GM12878 (cell line): ENCODE data around the gene NAT9. TPM values are rescaled to one million over a fixed set of nuclear protein-coding genes. Genes with fewer than 3 reads are reported as not detected.

Experiments used
- ATAC-seq: fragments of 200-7000 bp; cut with Tn5 transposase; 3 replicates; pipeline ENCODE4 v1.9.1; 2020; ENCODE audit warnings: mild to moderate bottlenecking, moderate library complexity
- BruUV-seq: library from RNA; stranded (reverse); fragments of 400-500 nt; replicated peaks from 2 replicates; lab custom pipeline; 2021; lab: Mats Ljungman, UMichigan
- CTCF ChIA-PET: fragments of 300-600 bp; sonication (Branson Sonifier 250); formaldehyde crosslinking; extraction: SDS; loops from one replicate; lab custom pipeline; 2021; ENCODE audit warnings: inconsistent platforms; lab: Yijun Ruan, JAX
- POLR2A ChIA-PET: fragments of 350-600 bp; formaldehyde crosslinking; extraction: SDS; loops from one replicate; lab custom pipeline; 2021; ENCODE audit warnings: inconsistent platforms; lab: Charles Lee
- RAD21 ChIA-PET: fragments of 300-600 bp; sonication (Branson Sonifier 250); formaldehyde crosslinking; loops from one replicate; lab custom pipeline; 2023; ENCODE audit warnings: antibody characterized with exemption; ENCODE audit not compliant: unreplicated experiment; lab: Charles Lee
- SMC1A ChIA-PET: fragments of 300-600 bp; sonication (Branson Sonifier 250); formaldehyde crosslinking; loops from one replicate; lab custom pipeline; 2023; ENCODE audit not compliant: unreplicated experiment, uncharacterized antibody; lab: Charles Lee
- DNase-seq: peaks from one replicate; pipeline ENCODE4 v3.0.0-alpha.2; 2011; ENCODE audit warnings: low read depth, low spot score
- FAIRE-seq: peaks from 3 replicates; lab custom pipeline; 2011; peaks lifted over from hg19 to GRCh38; lab: Jason Lieb, UNC
- H2AFZ ChIP-seq: 2 replicates; pipeline ENCODE4 v1.6.0; 2011; ENCODE audit warnings: low read depth, low read length, control low read depth; ENCODE audit not compliant: control insufficient read depth
- H3K27ac ChIP-seq: 2 replicates; pipeline ENCODE4 v1.5.1; 2011; ENCODE audit warnings: control low read depth; ENCODE audit not compliant: control insufficient read depth, insufficient read depth
- H3K27me3 ChIP-seq, 2 experiments: replicated peaks in 1 of 2; 2 replicates each; pipeline versions ENCODE4 v1.6.0 to v1.6.1; 2011; ENCODE audit warnings: low read length in 1 of 2; ENCODE audit not compliant: control insufficient read depth in 2 of 2, insufficient read depth in 2 of 2
- H3K36me3 ChIP-seq, 2 experiments: 2 replicates each; pipeline ENCODE4 v1.5.1; 2011; ENCODE audit warnings: low read length in 1 of 2; ENCODE audit not compliant: control insufficient read depth in 2 of 2, insufficient read depth in 2 of 2
- H3K4me1 ChIP-seq: 2 replicates; pipeline ENCODE4 v1.6.1; 2011; ENCODE audit warnings: mild to moderate bottlenecking, low read length, moderate library complexity, mixed read lengths; ENCODE audit not compliant: control insufficient read depth, insufficient read depth
- H3K4me2 ChIP-seq: 2 replicates; pipeline ENCODE4 v1.6.0; 2011; ENCODE audit warnings: control low read depth; ENCODE audit not compliant: control insufficient read depth, insufficient read depth
- H3K4me3 ChIP-seq: fragments of 200-600 bp; sonication (generic); 2 replicates; pipeline ENCODE4 v1.5.1; 2016
- H3K79me2 ChIP-seq: 2 replicates; pipeline ENCODE4 v1.6.0; 2011; ENCODE audit warnings: low read length; ENCODE audit not compliant: control insufficient read depth, insufficient read depth
- H3K9ac ChIP-seq: 2 replicates; pipeline ENCODE4 v1.8.0; 2011; ENCODE audit warnings: low read length, control low read depth, mixed read lengths; ENCODE audit not compliant: control insufficient read depth, insufficient read depth
- H3K9me3 ChIP-seq: replicated peaks from 3 replicates; pipeline ENCODE4 v1.5.1; 2011; ENCODE audit warnings: mild to moderate bottlenecking, low read length; ENCODE audit not compliant: control insufficient read depth, insufficient read depth
- H4K20me1 ChIP-seq: 2 replicates; pipeline ENCODE4 v1.6.0; 2011; ENCODE audit not compliant: control insufficient read depth, insufficient read depth
- ATF3 ChIP-seq: IDR thresholded peaks from 2 replicates; pipeline ENCODE4 v1.6.1; 2011; ENCODE audit warnings: low read depth, mild to moderate bottlenecking, low read length, moderate library complexity, borderline replicate concordance; ENCODE audit errors: extremely low read depth
- BHLHE40 ChIP-seq, 2 experiments: fragments of 450-650 bp in 1 of 2; IDR thresholded peaks; 2 replicates each; pipeline ENCODE4 v1.6.1; 2011 to 2017; ENCODE audit warnings: low read depth in 2 of 2, borderline replicate concordance in 1 of 2, improper control_type of control experiment in 1 of 2, low read length in 1 of 2, mild to moderate bottlenecking in 1 of 2
- CTCF ChIP-seq, 3 experiments: IDR thresholded peaks in 2 of 3; conservative IDR thresholded peaks in 1 of 3; 2 replicates each; pipeline ENCODE4 v1.5.1; 2011; ENCODE audit warnings: low read depth in 3 of 3, low read length in 3 of 3, mild to moderate bottlenecking in 3 of 3, control low read depth in 2 of 3, moderate library complexity in 2 of 3, inconsistent platforms in 1 of 3, mixed read lengths in 1 of 3; ENCODE audit not compliant: control insufficient read depth in 2 of 3, insufficient read depth in 1 of 3; ENCODE audit errors: extremely low read depth in 1 of 3
- MEF2A ChIP-seq: IDR thresholded peaks from 2 replicates; pipeline ENCODE4 v1.6.1; 2011; ENCODE audit warnings: low read depth, mild to moderate bottlenecking, low read length, moderate library complexity; ENCODE audit not compliant: insufficient read depth
- MXI1 ChIP-seq: fragments of 150-350 bp; IDR thresholded peaks from 2 replicates; pipeline ENCODE4 v1.6.1; 2011; ENCODE audit warnings: low read depth, mild to moderate bottlenecking, inconsistent platforms, low read length, improper control_type of control experiment
- PAX5 ChIP-seq: IDR thresholded peaks from 2 replicates; pipeline ENCODE4 v1.6.1; 2011; ENCODE audit warnings: low read depth, low read length, borderline replicate concordance
- RELA ChIP-seq: fragments of 450-650 bp; IDR thresholded peaks from 2 replicates; pipeline ENCODE4 v1.8.0; 2014; ENCODE audit warnings: borderline replicate concordance; ENCODE audit not compliant: partially characterized antibody
- SMAD1 ChIP-seq: fragments of 450-650 bp; IDR thresholded peaks from 2 replicates; pipeline ENCODE4 v1.6.1; 2018; ENCODE audit warnings: mild to moderate bottlenecking, low read depth; ENCODE audit not compliant: partially characterized antibody
- SMARCA5 ChIP-seq: fragments of 450-650 bp; IDR thresholded peaks from 2 replicates; pipeline ENCODE4 v1.6.1; 2017; ENCODE audit warnings: mild to moderate bottlenecking
- SPI1 ChIP-seq: IDR thresholded peaks from 2 replicates; pipeline ENCODE4 v1.6.1; 2011; ENCODE audit warnings: low read depth, mild to moderate bottlenecking, low read length, moderate library complexity, borderline replicate concordance; ENCODE audit not compliant: insufficient read depth
- TCF12 ChIP-seq: IDR thresholded peaks from 2 replicates; pipeline ENCODE4 v1.6.1; 2011; ENCODE audit warnings: low read depth, mild to moderate bottlenecking, low read length
- YBX1 ChIP-seq: fragments of 450-650 bp; IDR thresholded peaks from 2 replicates; pipeline ENCODE4 v1.6.1; 2016; ENCODE audit warnings: antibody characterized with exemption
- ZBTB33 ChIP-seq: fragments of 450-650 bp; IDR thresholded peaks from 2 replicates; pipeline ENCODE4 v1.6.1; 2017; ENCODE audit warnings: mild to moderate bottlenecking
- ZNF274 ChIP-seq: IDR thresholded peaks from one replicate; pipeline ENCODE4 v1.8.0; 2011; ENCODE audit not compliant: insufficient read length, insufficient read depth
- WGBS: methylation state at CpG from one replicate; pipeline ENCODE4 v1.1.6; 2016; ENCODE audit warnings: low lambda C conversion rate; ENCODE audit not compliant: insufficient replicate concordance, insufficient coverage; ENCODE audit errors: missing lambda C conversion rate; 5-methylcytosine and 5-hydroxymethylcytosine counted together
- in situ Hi-C: fragments of 300-500 bp; cut with MboI; formaldehyde crosslinking; loops from 9 replicates; pipeline ENCODE4 v1.14.3; 2018; ENCODE audit warnings: mixed read lengths
- intact Hi-C: fragments of 100-400 bp; cut with micrococcal nuclease; formaldehyde crosslinking; loops from one replicate; pipeline ENCODE4 v1.14.2; 2022; ENCODE audit not compliant: unreplicated experiment
- polyA plus RNA-seq, 11 experiments: library from polyadenylated mRNA; depleted of rRNA in 4 of 11; unstranded in 6 of 11; stranded (reverse) in 5 of 11; fragments of >200 nt; fragmentation: Nextera tagmentation in 4 of 11; fragmentation: Illumina TruSeq in 1 of 11; extraction: Ambion mirVana in 4 of 11; extraction: Trizol in 1 of 11; gene quantifications; 1 replicate in 1 of 11; 2 replicates in 10 of 11; pipeline versions ENCODE4 v1.2.1 to v1.2.3, GENCODE V29; 2011 to 2016; ENCODE audit warnings: inconsistent platforms in 2 of 11, missing spikeins in 2 of 11, low read depth in 1 of 11
- total RNA-seq, 4 experiments: library from RNA; depleted of rRNA in 3 of 4; stranded (reverse); fragments of >200 nt in 3 of 4; fragmentation: Illumina TruSeq in 1 of 4; extraction: Trizol in 1 of 4; gene quantifications; 2 replicates each; pipeline versions ENCODE4 v1.2.1 to v1.2.3, GENCODE V29; 2013 to 2021

Gene NAT9
- total and polyA plus RNA-seq, 10 of the 15 experiments (the other 5 are each of a cell fraction or from before 2014, with no cell fraction given) = 3.5 to 45.3 (median 27.3) TPM

- intact Hi-C loops = no loop called here
- no peak overlapping the region for H3K27ac ChIP-seq
- ATAC-seq (no peak), DNase-seq (no peak), FAIRE-seq (no peak)
- H2AFZ ChIP-seq = no peak overlapping the region
- H3K9ac ChIP-seq = no peak overlapping the region
- BruUV-seq = no TSS peak
- H3K4me3 ChIP-seq = no peak overlapping the region
- H3K36me3 ChIP-seq = peaks cover 0 to 3% of the 10 kb centered on the region in 2 experiments; a peak in 3 of 4 replicates
- no peaks in the 10 kb centered on the region for H3K79me2 ChIP-seq
- no peaks in the 10 kb centered on the region for H4K20me1 ChIP-seq
- no peaks in the 10 kb centered on the region for H3K27me3 ChIP-seq
- POLR2A ChIA-PET = no interaction called here
- H3K4me1 ChIP-seq = no peaks in the 10 kb centered on the region
- SMC1A ChIA-PET = no interaction called here
- CTCF ChIA-PET = no interaction called here
- in situ Hi-C loops = no loop called here
- RAD21 ChIA-PET = no interaction called here
- TF ChIP-seq ZBTB33 (no peak), ATF3 (no peak), PAX5 (no peak), BHLHE40 (IDR thresholded peaks at IDR 0.05; ENCODE audit: borderline replicate concordance in 1 of 2, low read depth in 2 of 2, low read length in 1 of 2) (no peak), YBX1 (no peak), SPI1 (no peak), ZNF274 (no peak), RELA (no peak), SMAD1 (no peak), SMARCA5 (no peak), TCF12 (no peak), MEF2A (no peak), MXI1 (no peak), CTCF (IDR thresholded peaks at IDR 0.05 in 2 of 3, conservative IDR thresholded peaks at IDR 0.05 in 1 of 3; ENCODE audit: control insufficient read depth in 2 of 3, extremely low read depth in 1 of 3, insufficient read depth in 1 of 3, low read depth in 3 of 3, low read length in 3 of 3) (no peak)
- H3K4me2 ChIP-seq = no peak overlapping the region
- 75% methylated on average over 12 of the region's 12 CpGs for WGBS
- no peaks in the 10 kb centered on the region for H3K9me3 ChIP-seq
Observed at GRCh38 chr17:74822939-74823367, 46.8 kb upstream of the NAT9 start.
